GM11168 (cell line): Measurements from ENCODE around the gene CTSS.
"Not testable (repeated sequence)": the region's sequence is repeated elsewhere in the genome, so short reads cannot be mapped to it uniquely, and the experiment has no call there.

ENCODE experiments used
- in situ Hi-C: fragments of 300-500 bp; cut with MboI; formaldehyde crosslinking; loops from one replicate; pipeline ENCODE4 v1.12.0; 2022; ENCODE audit warnings: low sequenced_read_pairs; ENCODE audit not compliant: unreplicated experiment

The CTSS gene

GRCh38 chr1:150775931-150776505 lies 10.4 kb upstream of the CTSS start:
- in situ Hi-C loops: not testable (repeated sequence)

GRCh38 chr1:150775276-150775675 lies 9.7 kb upstream of the CTSS start:
- in situ Hi-C loops: no loop called here

DNA sequence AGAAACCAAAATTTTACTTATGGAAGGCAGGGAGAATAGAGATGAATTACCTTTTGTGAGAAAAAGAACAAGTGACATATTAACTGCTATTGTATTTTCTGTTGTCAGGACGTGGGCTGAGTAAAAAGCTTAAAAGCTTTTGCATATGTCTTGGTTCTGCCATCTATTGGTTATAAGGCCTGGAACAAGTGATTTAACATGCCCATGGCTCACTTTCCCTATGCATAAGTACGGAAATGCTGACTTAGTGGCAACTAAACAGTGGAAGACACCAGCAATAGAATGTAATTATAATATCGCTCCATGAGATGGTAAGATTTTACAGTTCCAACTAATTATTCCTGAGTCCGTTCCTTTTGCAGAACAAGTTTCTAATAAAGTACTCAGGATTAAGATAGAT lies 6.7 kb upstream of the CTSS start:
- in situ Hi-C loops: no loop called here

- in situ Hi-C loops: not testable (repeated sequence)
Measured at GRCh38 chr1:150767704-150768103, 2.1 kb upstream of the CTSS start.

GRCh38 chr1:150765977-150766301 lies 361 bp upstream of the CTSS start:
- in situ Hi-C loops: not testable (repeated sequence)

DNA sequence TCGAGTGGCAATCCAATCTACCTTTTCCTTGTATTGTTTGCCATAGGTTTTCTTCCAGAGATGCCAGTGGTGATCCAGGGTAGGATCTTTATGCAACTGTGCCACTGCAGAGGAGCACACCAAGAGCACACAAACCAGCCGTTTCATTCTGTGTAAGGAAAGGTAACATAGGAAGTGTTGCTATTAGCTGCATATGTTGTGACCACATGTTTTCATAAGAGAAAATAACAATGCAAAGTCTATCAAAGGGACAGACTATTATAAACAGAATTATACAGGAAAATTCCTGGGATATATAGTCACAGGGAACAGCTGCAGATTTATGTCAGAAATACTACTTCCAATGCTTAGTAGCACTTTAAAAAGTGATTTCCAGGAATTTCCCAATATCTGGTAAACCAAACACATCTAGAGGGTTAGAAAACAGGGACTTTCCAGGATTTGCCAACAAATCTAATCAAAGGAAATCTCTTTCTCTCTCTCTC lies 919 bp downstream of the CTSS start:
- in situ Hi-C loops: no loop called here

GRCh38 chr1:150763018-150763417 lies 2.6 kb downstream of the CTSS start:
- in situ Hi-C loops: no loop called here

DNA sequence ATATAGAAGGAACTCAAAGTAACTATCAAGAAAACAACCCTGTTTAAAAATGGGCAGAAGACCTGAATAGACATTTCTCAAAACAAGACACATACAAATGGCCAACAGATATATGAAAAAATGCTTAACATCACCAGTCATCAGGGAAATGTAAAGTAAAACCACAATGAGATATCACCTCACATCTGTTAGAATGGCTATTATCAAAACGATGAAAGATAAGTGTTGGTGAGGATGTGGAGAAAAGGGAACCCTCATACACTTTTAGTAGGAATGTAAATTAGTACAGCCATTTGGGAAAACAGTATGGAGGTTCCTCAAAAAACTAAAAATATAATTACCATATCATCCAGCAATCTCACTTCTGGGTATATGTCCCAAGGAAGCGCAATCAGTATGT lies 3.0 kb downstream of the CTSS start:
- in situ Hi-C loops: no loop called here

- in situ Hi-C loops: no loop called here
Measured at GRCh38 chr1:150761801-150762200, 3.8 kb downstream of the CTSS start.

- in situ Hi-C loops: no loop called here
Measured at GRCh38 chr1:150760013-150760412, 5.6 kb downstream of the CTSS start.

- in situ Hi-C loops: no loop called here
Measured at GRCh38 chr1:150753416-150753815, 12.2 kb downstream of the CTSS start.

- in situ Hi-C loops: no loop called here
Measured at GRCh38 chr1:150751443-150751842, 14.1 kb downstream of the CTSS start.

- in situ Hi-C loops: no loop called here
Measured at GRCh38 chr1:150749720-150750311, 15.8 kb downstream of the CTSS start.

DNA sequence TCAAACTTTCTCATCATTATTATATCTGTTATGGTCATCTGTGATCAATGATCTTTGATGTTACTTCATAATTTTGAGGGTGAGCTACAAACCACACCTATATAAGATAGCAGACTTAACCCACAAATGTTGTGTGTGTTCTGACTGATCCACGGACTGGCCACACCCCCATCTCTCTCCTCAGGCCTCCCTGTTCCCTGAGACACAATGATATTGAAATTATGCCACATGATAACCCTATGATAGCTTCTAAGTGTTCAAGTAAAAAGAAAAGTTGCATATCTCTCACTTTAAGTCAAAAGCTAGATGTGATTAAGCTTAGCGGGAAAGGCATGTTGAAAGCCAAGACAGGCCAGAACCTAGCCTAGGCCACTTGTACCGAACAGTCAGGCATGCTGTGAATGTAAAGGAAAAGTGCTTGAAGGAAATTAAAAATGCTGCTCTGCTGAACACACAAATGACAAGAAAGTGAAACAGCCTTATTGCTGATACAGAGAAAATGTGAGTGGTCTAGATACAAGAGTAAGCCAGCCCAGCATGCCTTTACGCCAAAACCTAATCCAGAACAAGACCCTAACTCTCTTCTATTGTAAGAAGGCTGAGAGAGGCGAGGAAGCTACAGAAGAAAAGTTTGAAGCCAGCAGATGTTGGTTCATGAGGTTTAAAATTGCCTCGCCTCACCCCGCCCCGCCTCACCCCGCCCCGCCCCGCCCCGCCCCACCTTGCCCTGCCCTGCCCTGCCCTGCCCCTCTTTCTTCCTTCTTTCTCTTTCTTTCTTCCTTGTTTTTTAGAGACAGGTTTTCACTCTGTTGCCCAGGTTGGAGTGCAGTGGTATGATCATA lies 16.5 kb downstream of the CTSS start:
- in situ Hi-C loops: no loop called here

DNA sequence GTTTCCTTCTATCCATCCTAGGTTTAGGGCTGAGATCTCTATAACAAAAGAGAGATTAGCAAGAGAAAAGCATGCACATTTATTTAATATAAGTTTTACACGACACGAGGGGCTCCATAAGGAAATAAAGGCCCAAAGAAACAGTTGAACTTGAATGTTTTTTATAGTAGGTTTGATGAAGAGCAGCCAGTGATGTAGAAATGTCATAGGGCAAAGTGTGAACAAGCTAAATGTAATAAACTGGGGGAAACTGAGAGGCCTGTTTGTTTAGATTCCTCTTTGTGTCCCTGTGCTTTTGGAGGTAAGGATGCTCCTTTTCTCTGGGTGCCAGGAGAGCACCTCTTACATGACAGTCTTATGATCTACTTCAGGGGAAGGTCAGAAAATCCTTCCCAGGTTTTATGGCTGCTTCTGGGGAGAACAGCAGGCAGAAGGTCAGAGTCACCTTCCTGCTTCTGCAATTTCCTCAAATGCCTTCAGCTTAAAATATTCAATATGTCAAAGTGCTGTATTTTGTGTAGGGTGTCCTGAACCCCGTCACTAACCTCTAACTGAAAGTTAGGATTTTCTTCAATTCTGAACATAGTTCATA lies 35.4 kb downstream of the CTSS start:
- in situ Hi-C loops: no loop called here

GRCh38 chr1:150724336-150724735 lies 41.2 kb downstream of the CTSS start:
- in situ Hi-C loops: no loop called here

DNA sequence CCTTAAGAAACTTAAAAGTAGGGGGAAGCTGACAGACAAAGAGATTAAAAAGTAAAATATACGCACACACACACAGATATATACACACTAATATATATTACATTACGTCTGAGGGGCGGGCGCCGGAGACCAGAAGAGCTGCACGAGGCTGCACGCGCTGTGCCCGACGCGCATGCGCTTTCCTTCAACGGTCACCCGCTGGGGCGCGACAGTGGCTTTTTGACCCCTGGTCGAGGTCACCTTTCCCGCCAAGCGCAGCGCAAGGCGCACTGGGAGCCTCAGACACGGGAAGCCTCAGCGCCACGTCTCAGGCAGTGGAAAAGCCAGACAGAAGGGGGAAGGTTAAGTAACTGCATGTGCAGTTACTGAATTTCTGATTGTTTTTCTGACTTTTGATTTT lies 44.9 kb downstream of the CTSS start, which contains the start of gene HORMAD1:
Gene HORMAD1, minus strand, starts transcription at position 193 of the 400 bp plus-strand sequence. CDS start 1,390 bp downstream, outside the sequence.
- in situ Hi-C loops: no loop called here

DNA sequence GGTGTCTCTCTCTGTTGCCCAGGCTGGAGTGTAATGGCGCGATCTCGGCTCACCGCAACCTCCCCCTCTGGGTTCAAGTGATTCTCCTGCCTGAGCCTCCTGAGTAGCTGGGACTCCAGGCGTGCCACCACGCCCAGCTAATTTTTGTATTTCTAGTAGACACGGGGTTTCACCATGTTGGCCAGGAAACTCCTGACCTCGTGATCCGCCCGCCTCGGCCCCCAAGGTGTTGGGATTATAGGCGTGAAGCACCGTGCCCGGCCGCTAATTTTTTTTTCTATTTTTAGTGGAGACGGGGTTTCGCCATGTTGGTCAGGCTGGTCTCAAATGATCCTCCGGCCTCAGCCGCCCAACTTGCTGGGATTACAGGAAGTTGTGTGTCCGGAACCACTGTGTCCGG lies 45.5 kb downstream of the CTSS start:
- in situ Hi-C loops: no loop called here

GRCh38 chr1:150718225-150718891 lies 47.2 kb downstream of the CTSS start:
- in situ Hi-C loops: no loop called here

GRCh38 chr1:150709031-150709430 lies 56.5 kb downstream of the CTSS start:
- in situ Hi-C loops: not testable (repeated sequence)
